Measurements from ENCODE around the gene SHQ1. TPM values are rescaled to one million over a fixed set of nuclear protein-coding genes. Genes with fewer than 3 reads are reported as not detected.
A peak's percentile ranks its signal among the peaks of the same experiment; 100 is the strongest.

SHQ1 gene
- total and polyA plus RNA-seq, 7 donors: 6.2 to 20.6 (median 15.9) TPM

DNA sequence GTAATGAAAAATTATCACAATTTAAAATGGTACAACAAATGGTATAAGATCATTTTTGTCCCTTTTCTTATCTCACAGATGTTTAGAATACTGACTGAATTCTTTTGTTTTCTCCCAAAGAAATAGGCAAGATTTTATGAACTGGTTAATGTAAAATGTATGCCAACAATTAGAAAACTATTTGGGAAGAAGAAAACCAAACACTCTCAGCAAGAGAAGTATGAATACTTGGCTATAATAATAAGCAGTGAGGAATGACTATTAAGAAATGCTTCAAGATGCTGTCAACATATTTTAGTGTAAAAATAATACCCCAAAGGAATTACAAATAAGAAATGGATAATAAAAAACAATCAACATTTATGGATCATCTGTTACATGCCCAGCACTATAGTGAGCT lies 18.5 kb downstream of the SHQ1 start:
- intact Hi-C loops (cut with DNase I): loop anchor here in 1 of 2 donors (10.0 kb wide), 2 partner anchors 875 to 1105 kb away; partner anchors contain the start of gene EIF4E3
- TF ChIP-seq, protein P1, sequence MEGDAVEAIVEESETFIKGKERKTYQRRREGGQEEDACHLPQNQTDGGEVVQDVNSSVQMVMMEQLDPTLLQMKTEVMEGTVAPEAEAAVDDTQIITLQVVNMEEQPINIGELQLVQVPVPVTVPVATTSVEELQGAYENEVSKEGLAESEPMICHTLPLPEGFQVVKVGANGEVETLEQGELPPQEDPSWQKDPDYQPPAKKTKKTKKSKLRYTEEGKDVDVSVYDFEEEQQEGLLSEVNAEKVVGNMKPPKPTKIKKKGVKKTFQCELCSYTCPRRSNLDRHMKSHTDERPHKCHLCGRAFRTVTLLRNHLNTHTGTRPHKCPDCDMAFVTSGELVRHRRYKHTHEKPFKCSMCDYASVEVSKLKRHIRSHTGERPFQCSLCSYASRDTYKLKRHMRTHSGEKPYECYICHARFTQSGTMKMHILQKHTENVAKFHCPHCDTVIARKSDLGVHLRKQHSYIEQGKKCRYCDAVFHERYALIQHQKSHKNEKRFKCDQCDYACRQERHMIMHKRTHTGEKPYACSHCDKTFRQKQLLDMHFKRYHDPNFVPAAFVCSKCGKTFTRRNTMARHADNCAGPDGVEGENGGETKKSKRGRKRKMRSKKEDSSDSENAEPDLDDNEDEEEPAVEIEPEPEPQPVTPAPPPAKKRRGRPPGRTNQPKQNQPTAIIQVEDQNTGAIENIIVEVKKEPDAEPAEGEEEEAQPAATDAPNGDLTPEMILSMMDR (IDR thresholded peaks at IDR 0.05): no peak

DNA sequence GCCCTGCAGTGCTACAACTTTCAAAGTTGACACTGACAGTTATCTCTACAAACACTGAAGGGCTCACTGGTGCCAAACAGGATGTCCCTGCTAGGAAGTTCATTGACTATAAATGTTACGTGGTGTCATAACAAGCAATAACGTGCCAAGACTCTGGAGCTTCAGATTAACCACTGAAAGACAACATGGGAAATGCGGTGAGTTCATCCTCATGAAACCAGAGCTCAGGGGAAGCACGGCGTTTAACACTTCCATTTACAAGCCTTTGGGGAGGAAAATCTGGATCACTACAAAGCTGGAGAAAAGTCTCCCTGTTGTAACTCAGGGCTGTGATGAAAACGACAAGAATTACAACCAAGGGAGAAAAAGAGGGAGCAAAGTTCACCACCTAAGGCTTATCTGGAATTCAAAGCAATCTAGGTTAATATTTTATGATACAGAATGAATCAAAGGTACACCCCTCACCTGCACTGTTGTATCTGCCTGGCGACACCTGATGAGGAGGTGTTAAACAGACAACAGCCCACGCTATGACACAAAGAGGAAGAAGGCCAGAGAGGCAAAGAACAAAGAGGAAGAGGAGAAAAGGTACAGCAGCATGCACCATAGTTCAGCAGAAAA lies 27.0 kb downstream of the SHQ1 start:
- H3K9me3 ChIP-seq: no peaks in the 10 kb centered on the region
- no peaks in the 10 kb centered on the region for H3K27me3 ChIP-seq (ENCODE audit: insufficient read depth in 3 of 3, low read length in 2 of 3)
- TF ChIP-seq, protein P1 (IDR thresholded peaks at IDR 0.05): no peak
- intact Hi-C loops (cut with DNase I): loop anchor here (5.0 to 10.0 kb wide), 5 partner anchors 154 to 1109 kb away; partner anchors contain the start of gene EIF4E3 (in 1 of the 2)
- H3K27ac ChIP-seq: peak overlapping the region; percentile 93
- peak overlapping the region; percentile 29 for H3K4me3 ChIP-seq
- ATAC-seq (peak; percentile 83 to 89 (median 88)), DNase-seq (no peak)
- H3K4me1 ChIP-seq: peaks cover 45% of the 10 kb centered on the region
- WGBS, 3 donors: 24 to 33% (median 26%) methylated on average over 8 of the region's 8 CpGs
- no peaks in the 10 kb centered on the region for H3K36me3 ChIP-seq (ENCODE audit: insufficient read depth in 1 of 2, low read depth in 1 of 2)

More for the DNA sequence above, 18.5 kb downstream of the SHQ1 start:
- ATAC-seq (no peak), DNase-seq (no peak)
- no peak overlapping the region for H3K4me3 ChIP-seq
- no peak overlapping the region for H3K27ac ChIP-seq
- no peaks in the 10 kb centered on the region for H3K27me3 ChIP-seq (ENCODE audit: insufficient read depth in 3 of 3, low read length in 2 of 3)
- peaks cover 0 to 16% of the 10 kb centered on the region in 2 donors for H3K36me3 ChIP-seq (ENCODE audit: insufficient read depth in 1 of 2, low read depth in 1 of 2)
- no peaks in the 10 kb centered on the region for H3K9me3 ChIP-seq
- H3K4me1 ChIP-seq: no peaks in the 10 kb centered on the region

DNA sequence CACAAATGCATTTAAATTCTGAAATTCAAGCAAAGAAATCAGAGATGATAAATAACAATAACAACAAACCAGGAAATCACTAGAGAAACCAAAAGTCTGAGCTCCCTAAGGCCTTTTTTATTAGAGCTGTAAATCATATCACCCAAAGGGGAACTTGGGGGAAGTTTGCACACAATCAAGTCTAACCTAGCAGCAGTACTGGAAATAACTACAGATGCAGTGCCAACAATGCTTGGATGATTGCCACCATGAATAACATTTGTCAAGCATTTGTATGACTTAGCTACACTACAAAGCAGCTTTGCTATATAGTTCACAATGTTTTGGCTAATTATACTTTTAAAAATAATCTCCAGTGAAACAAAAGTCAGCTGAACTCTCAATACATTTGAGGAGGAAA lies 27.8 kb downstream of the SHQ1 start:
- H3K36me3 ChIP-seq (ENCODE audit: insufficient read depth in 1 of 2, low read depth in 1 of 2): no peaks in the 10 kb centered on the region
- TF ChIP-seq, protein P1 (IDR thresholded peaks at IDR 0.05): no peak
- intact Hi-C loops (cut with DNase I): loop anchor here (5.0 to 10.0 kb wide), 5 partner anchors 153 to 1108 kb away; partner anchors contain the start of gene EIF4E3 (in 1 of the 2)
- H3K4me1 ChIP-seq: peaks cover 45% of the 10 kb centered on the region
- no peak overlapping the region for H3K4me3 ChIP-seq
- peak in 3 of 4 donors; percentile 22 to 35 (median 31) for ATAC-seq
- H3K9me3 ChIP-seq: no peaks in the 10 kb centered on the region
- H3K27ac ChIP-seq: peak overlapping the region; percentile 93
- H3K27me3 ChIP-seq (ENCODE audit: insufficient read depth in 3 of 3, low read length in 2 of 3): no peaks in the 10 kb centered on the region
- DNase-seq: no peak

DNA sequence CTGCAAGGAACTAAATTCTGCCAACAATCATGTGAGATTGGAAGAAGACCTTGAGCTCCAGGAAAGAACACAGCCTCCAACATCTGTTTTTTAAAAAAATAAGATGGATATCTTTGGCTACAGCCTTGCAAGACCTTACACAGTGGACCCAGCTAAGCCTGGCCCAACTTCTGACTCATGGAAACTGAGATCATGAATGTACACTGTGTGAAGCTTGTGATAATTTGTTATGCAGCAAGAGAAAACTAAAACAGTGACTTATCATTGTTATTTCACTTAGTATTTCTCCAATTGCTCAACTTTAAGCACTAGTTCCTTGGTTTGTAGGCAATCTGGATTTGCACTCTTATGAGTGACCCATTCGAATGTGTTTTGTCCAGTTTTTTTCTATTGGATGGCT lies 29.3 kb downstream of the SHQ1 start:
- Histone ChIP-seq H3K4me1 (peaks cover 45% of the 10 kb centered on the region), H3K36me3 (ENCODE audit: insufficient read depth in 1 of 2, low read depth in 1 of 2) (peaks cover 0 to 5% of the 10 kb centered on the region in 2 donors), H3K9me3 (no peaks in the 10 kb centered on the region), H3K4me3 (no peak overlapping the region), H3K27ac (no peak overlapping the region), H3K27me3 (ENCODE audit: insufficient read depth in 3 of 3, low read length in 2 of 3) (no peaks in the 10 kb centered on the region)
- TF ChIP-seq, protein P1 (IDR thresholded peaks at IDR 0.05): no peak
- ATAC-seq (no peak), DNase-seq (no peak)
- intact Hi-C loops (cut with DNase I): no loop called here
- 91 to 94% (median 91%) methylated on average over 1 of the region's 1 CpG for WGBS, 3 donors

Data from psoas muscle (tissue), 8 donors.